Measurements from ENCODE around the gene TCF25. TPM values are rescaled to one million over a fixed set of nuclear protein-coding genes. Genes with fewer than 3 reads are reported as not detected.
A peak's percentile ranks its signal among the peaks of the same experiment; 100 is the strongest.

TCF25 gene
- total and polyA plus RNA-seq, 10 donors: 113 to 412 (median 251) TPM

GRCh38 chr16:89893642-89894548 is 20.5 kb downstream of the TCF25 start:
- H3K27me3 ChIP-seq (replicated peaks in 1 of 7): no peaks in the 10 kb centered on the region
- no peak for DNase-seq
- no peaks in the 10 kb centered on the region for H3K9me3 ChIP-seq
- TF ChIP-seq POLR2A (IDR thresholded peaks at IDR 0.05) (no peak), CTCF (IDR thresholded peaks at IDR 0.05 in 8 of 11, conservative IDR thresholded peaks at IDR 0.05 in 3 of 11) (no peak), POLR2AphosphoS5 (IDR thresholded peaks at IDR 0.05) (peak in 1 of 3 donors; percentile 62)
- intact Hi-C loops (cut with DNase I; ENCODE audit: low total_unique reads): no loop called here
- H3K4me3 ChIP-seq: no peak overlapping the region
- 92 to 98% (median 96%) methylated on average over 23 to 45 of the region's 45 CpGs for WGBS, 5 donors
- H3K4me1 ChIP-seq: no peaks in the 10 kb centered on the region
- peaks cover 0 to 100% (median 95%) of the 10 kb centered on the region in 6 donors for H3K36me3 ChIP-seq
- H3K27ac ChIP-seq: no peak overlapping the region

GRCh38 chr16:89895482-89896250 is 22.3 kb downstream of the TCF25 start:
- no peak overlapping the region for H3K4me3 ChIP-seq
- whole genome bisulfite sequencing, 5 donors: 94 to 98% (median 95%) methylated on average over 23 to 26 of the region's 26 CpGs
- no peaks in the 10 kb centered on the region for H3K4me1 ChIP-seq
- H3K27me3 ChIP-seq (replicated peaks in 1 of 7): no peaks in the 10 kb centered on the region
- H3K36me3 ChIP-seq: peaks cover 1 to 100% (median 97%) of the 10 kb centered on the region in 6 donors
- no peaks in the 10 kb centered on the region for H3K9me3 ChIP-seq
- H3K27ac ChIP-seq: no peak overlapping the region
- DNase-seq: no peak
- intact Hi-C loops (cut with DNase I; ENCODE audit: low total_unique reads): no loop called here
- no peak for TF ChIP-seq CTCF (IDR thresholded peaks at IDR 0.05 in 8 of 11, conservative IDR thresholded peaks at IDR 0.05 in 3 of 11)
- TF ChIP-seq POLR2AphosphoS5 (IDR thresholded peaks at IDR 0.05): peak; percentile 10 to 58 (median 15)

- intact Hi-C loops (cut with DNase I; ENCODE audit: low total_unique reads): no loop called here
- Histone ChIP-seq H3K9me3 (no peaks in the 10 kb centered on the region), H3K36me3 (peaks cover 5 to 92% (median 89%) of the 10 kb centered on the region in 6 donors), H3K4me3 (no peak overlapping the region), H3K27ac (no peak overlapping the region), H3K4me1 (no peaks in the 10 kb centered on the region), H3K27me3 (replicated peaks in 1 of 7) (no peaks in the 10 kb centered on the region)
- no peak for DNase-seq
- WGBS, 5 donors: 96 to 99% (median 97%) methylated on average over 11 of the region's 11 CpGs
- TF ChIP-seq POLR2AphosphoS5 (IDR thresholded peaks at IDR 0.05) (peak in 1 of 3 donors; percentile 45), POLR2A (IDR thresholded peaks at IDR 0.05) (no peak), CTCF (IDR thresholded peaks at IDR 0.05 in 8 of 11, conservative IDR thresholded peaks at IDR 0.05 in 3 of 11) (no peak)
Measured at GRCh38 chr16:89897204-89897603, 23.8 kb downstream of the TCF25 start.

All from spleen (tissue), 11 donors.